ENCODE data around the gene NACC1.

NACC1 gene

GRCh38 chr19:13097033-13097462, 21.0 kb upstream of the NACC1 start:
- ChIA-PET POLR2A (no interaction called here), CTCF (interaction anchor here (0.9 kb wide), 1 partner anchor 120 kb away, joined by 3 read pairs; no protein-coding TSS in a partner anchor)
- DNase-seq (ENCODE audit: extremely low spot score): no peak
- no peak for TF ChIP-seq ARNT (IDR thresholded peaks at IDR 0.05)
- TF ChIP-seq TARDBP (IDR thresholded peaks at IDR 0.05): no peak
- TF ChIP-seq HDGF (IDR thresholded peaks at IDR 0.05; ENCODE audit: borderline replicate concordance): no peak
- TF ChIP-seq PKNOX1 (IDR thresholded peaks at IDR 0.05): no peak
- TF ChIP-seq FOXK2 (IDR thresholded peaks at IDR 0.05): no peak
- no peak for TF ChIP-seq CTBP1 (IDR thresholded peaks at IDR 0.05; ENCODE audit: borderline replicate concordance)
- no peak for TF ChIP-seq FOXA1 (IDR thresholded peaks at IDR 0.05)
- no peak for TF ChIP-seq SUZ12 (IDR thresholded peaks at IDR 0.05)
- TF ChIP-seq BHLHE40 (IDR thresholded peaks at IDR 0.05; ENCODE audit: borderline replicate concordance): no peak
- TF ChIP-seq FOXM1 (IDR thresholded peaks at IDR 0.05; ENCODE audit: borderline replicate concordance): no peak
- TF ChIP-seq L3MBTL2 (conservative IDR thresholded peaks at IDR 0.05): no peak

- ChIA-PET POLR2A (no interaction called here), CTCF (no interaction called here)
- TF ChIP-seq BHLHE40 (IDR thresholded peaks at IDR 0.05; ENCODE audit: borderline replicate concordance) (no peak), FOXA1 (IDR thresholded peaks at IDR 0.05) (no peak), LEF1 (IDR thresholded peaks at IDR 0.05; ENCODE audit: borderline replicate concordance) (no peak)
- no peak for DNase-seq (ENCODE audit: extremely low spot score)
These were observed 20.4 kb upstream of the NACC1 start for GRCh38 chr19:13097463-13098258.

GRCh38 chr19:13098277-13099072, 19.6 kb upstream of the NACC1 start:
- ChIA-PET POLR2A (no interaction called here), CTCF (no interaction called here)
- no peak for DNase-seq (ENCODE audit: extremely low spot score)
- TF ChIP-seq ARNT (IDR thresholded peaks at IDR 0.05) (no peak), SUZ12 (IDR thresholded peaks at IDR 0.05) (no peak), FOXM1 (IDR thresholded peaks at IDR 0.05; ENCODE audit: borderline replicate concordance) (no peak), HDGF (IDR thresholded peaks at IDR 0.05; ENCODE audit: borderline replicate concordance) (no peak), FOXA1 (IDR thresholded peaks at IDR 0.05) (no peak), SP1 (IDR thresholded peaks at IDR 0.05) (no peak), PKNOX1 (IDR thresholded peaks at IDR 0.05) (no peak), L3MBTL2 (conservative IDR thresholded peaks at IDR 0.05) (no peak), TARDBP (IDR thresholded peaks at IDR 0.05) (no peak), CTBP1 (IDR thresholded peaks at IDR 0.05; ENCODE audit: borderline replicate concordance) (no peak), FOXK2 (IDR thresholded peaks at IDR 0.05) (no peak), ZNF384 (IDR thresholded peaks at IDR 0.05) (no peak), NFRKB (IDR thresholded peaks at IDR 0.05) (no peak), BHLHE40 (IDR thresholded peaks at IDR 0.05; ENCODE audit: borderline replicate concordance) (no peak), ELF4 (IDR thresholded peaks at IDR 0.05) (no peak), LEF1 (IDR thresholded peaks at IDR 0.05; ENCODE audit: borderline replicate concordance) (no peak)

GRCh38 chr19:13099073-13099999, 18.7 kb upstream of the NACC1 start:
- no peak for TF ChIP-seq ARNT (IDR thresholded peaks at IDR 0.05)
- TF ChIP-seq LEF1 (IDR thresholded peaks at IDR 0.05; ENCODE audit: borderline replicate concordance): no peak
- TF ChIP-seq SP1 (IDR thresholded peaks at IDR 0.05): no peak
- no peak for TF ChIP-seq TARDBP (IDR thresholded peaks at IDR 0.05)
- no peak for TF ChIP-seq PKNOX1 (IDR thresholded peaks at IDR 0.05)
- TF ChIP-seq CTBP1 (IDR thresholded peaks at IDR 0.05; ENCODE audit: borderline replicate concordance): no peak
- TF ChIP-seq ELF4 (IDR thresholded peaks at IDR 0.05): no peak
- CTCF ChIA-PET: no interaction called here
- no peak for DNase-seq (ENCODE audit: extremely low spot score)
- POLR2A ChIA-PET: no interaction called here

GRCh38 chr19:13100031-13100588, 18.0 kb upstream of the NACC1 start:
- CTCF ChIA-PET: interaction anchor here (1.3 kb wide), 1 partner anchor 123 kb away, joined by 4 read pairs; no protein-coding TSS in a partner anchor
- no peak for DNase-seq (ENCODE audit: extremely low spot score)
- TF ChIP-seq FOXM1 (IDR thresholded peaks at IDR 0.05; ENCODE audit: borderline replicate concordance) (no peak), FOXK2 (IDR thresholded peaks at IDR 0.05) (no peak), FOXA1 (IDR thresholded peaks at IDR 0.05) (no peak), SUZ12 (IDR thresholded peaks at IDR 0.05) (no peak), L3MBTL2 (conservative IDR thresholded peaks at IDR 0.05) (no peak), ELF4 (IDR thresholded peaks at IDR 0.05) (no peak), ZNF384 (IDR thresholded peaks at IDR 0.05) (no peak), CTBP1 (IDR thresholded peaks at IDR 0.05; ENCODE audit: borderline replicate concordance) (no peak), ARNT (IDR thresholded peaks at IDR 0.05) (no peak), SP1 (IDR thresholded peaks at IDR 0.05) (no peak), BHLHE40 (IDR thresholded peaks at IDR 0.05; ENCODE audit: borderline replicate concordance) (no peak), LEF1 (IDR thresholded peaks at IDR 0.05; ENCODE audit: borderline replicate concordance) (no peak), HDGF (IDR thresholded peaks at IDR 0.05; ENCODE audit: borderline replicate concordance) (no peak), TARDBP (IDR thresholded peaks at IDR 0.05) (no peak), NFRKB (IDR thresholded peaks at IDR 0.05) (no peak), PKNOX1 (IDR thresholded peaks at IDR 0.05) (no peak)
- POLR2A ChIA-PET: no interaction called here

Data from HEK293T (cell line).